Umbilical cord (tissue), 2 donors: Measurements from ENCODE around the gene OXSR1. TPM values are rescaled to one million over a fixed set of nuclear protein-coding genes. Genes with fewer than 3 reads are reported as not detected.

ENCODE experiments used
- DNase-seq: peaks from one replicate; pipeline ENCODE4 v3.0.0-alpha.2; 2015; ENCODE audit warnings: low spot score
- total RNA-seq: library from RNA; depleted of rRNA; stranded (reverse); fragments of >200 nt; gene quantifications from one replicate; pipeline ENCODE4 v1.2.3, GENCODE V29; 2014; ENCODE audit warnings: low replicate concordance; ENCODE audit not compliant: insufficient read depth

The OXSR1 gene
- total RNA-seq = 56.6 TPM

DNA sequence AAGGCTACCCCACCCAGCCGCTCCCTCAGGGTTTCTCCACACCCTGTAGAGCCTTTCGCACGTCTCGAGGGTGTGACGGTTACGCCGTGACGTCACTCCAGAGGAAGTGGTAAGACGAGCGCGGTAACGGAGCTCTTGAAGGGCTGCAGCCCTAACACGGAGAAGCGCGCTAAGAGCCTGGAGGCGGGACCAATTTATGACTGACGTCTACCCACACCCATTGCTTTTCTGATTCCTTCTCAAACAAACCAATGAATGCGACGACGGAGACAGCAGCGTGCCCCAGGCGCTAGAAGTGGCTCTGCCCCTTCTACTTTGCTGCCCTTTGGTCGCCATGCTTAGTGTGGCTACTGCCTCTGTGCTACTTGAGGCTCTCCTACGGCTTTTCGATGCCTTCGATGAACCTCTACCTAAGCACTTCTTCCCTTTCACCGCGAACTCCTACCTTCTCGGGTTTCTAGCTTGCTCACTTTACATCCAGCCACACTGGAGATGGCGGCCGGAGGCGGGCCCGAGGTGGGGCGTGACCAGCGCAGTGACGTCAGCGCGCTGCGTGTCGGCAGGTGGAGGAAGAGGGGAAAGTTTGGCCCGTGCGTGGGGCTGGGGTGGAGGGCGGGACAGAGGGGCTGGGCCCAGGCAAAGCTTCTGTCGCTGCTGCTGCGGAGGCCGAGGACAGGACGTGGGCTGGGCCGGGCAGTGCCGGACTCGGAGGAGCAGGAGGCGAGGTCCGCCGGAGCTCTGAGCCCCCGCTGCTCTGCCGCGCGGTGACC is at the start of gene OXSR1:
TSS of gene OXSR1 (plus strand) at position 586 of the 770 bp plus-strand sequence. CDS start 340 bp downstream, outside the sequence.
- DNase-seq = peak; percentile 100

GRCh38 chr3:38115645-38116427 is 49.5 kb upstream of the OXSR1 start:
- no peak for DNase-seq

GRCh38 chr3:38116471-38117162 is 48.7 kb upstream of the OXSR1 start:
- DNase-seq = no peak

DNA sequence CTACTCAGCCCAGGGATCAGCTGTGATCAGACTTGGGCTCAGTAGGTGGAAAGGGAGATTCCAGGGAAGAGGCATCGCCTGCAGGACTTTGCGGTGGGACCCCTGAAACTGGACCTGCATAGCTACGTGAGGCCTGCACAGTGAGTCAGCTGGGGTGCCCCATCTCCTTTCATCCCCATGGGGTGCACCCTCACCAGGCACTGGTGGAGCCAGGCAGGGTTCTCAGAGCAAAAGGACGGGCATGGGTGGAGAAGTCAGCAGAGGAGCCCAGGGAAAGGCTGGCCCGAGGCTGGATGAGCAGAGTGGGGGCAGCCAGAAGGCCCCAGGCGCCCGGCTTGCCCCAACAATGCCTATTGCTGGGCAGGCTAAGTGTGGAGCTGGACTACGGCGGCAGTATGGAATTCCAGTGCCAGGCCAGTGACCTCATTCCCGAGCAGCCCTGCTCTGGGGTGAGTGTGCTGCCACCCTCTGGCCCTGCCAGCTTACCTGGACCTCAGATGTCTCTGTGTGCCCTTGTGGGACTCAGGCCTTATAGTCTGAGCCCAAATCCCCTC is 48.1 kb upstream of the OXSR1 start:
- DNase-seq = no peak

- peak; percentile 33 for DNase-seq
Measured at GRCh38 chr3:38117748-38118420, 47.5 kb upstream of the OXSR1 start.

GRCh38 chr3:38118421-38119247 is 46.7 kb upstream of the OXSR1 start:
- no peak for DNase-seq

- DNase-seq = no peak
Measured at GRCh38 chr3:38119248-38119544, 46.1 kb upstream of the OXSR1 start.

- no peak for DNase-seq
Measured at GRCh38 chr3:38119821-38120692, 45.3 kb upstream of the OXSR1 start.

- DNase-seq = no peak
Measured at GRCh38 chr3:38120693-38121450, 44.5 kb upstream of the OXSR1 start.

- DNase-seq = no peak
Measured at GRCh38 chr3:38121451-38121831, 43.9 kb upstream of the OXSR1 start.

DNA sequence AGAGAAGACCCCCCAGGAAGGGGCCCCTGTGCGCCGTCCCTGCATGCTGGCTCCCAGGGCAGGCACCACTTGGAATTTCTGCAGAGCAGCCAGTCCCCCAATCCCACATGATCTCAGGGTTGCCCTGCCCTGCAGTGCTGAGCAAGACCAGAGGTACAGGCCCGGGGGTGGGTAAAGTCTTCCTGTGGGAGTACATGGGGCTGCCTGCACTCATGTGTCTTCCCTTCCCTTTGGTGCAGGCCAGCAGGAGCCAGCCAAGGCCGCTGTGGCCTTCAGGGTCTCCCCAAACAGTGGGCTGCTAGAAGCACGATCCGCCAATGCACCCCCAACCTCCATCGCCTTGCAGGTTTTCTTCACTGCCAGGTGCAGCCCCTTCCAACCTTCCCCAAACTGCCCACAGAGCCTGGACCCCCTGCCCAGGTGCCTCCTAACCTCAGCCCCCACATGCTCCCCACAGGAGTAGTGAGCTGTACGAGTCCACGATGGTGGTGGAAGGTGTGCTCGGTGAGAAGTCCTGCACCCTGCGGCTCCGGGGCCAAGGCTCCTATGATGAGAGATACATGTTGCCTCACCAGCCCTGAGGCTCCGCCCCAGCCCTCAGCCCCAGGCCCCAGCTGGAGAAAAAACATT is 43.4 kb upstream of the OXSR1 start:
- no peak for DNase-seq

DNA sequence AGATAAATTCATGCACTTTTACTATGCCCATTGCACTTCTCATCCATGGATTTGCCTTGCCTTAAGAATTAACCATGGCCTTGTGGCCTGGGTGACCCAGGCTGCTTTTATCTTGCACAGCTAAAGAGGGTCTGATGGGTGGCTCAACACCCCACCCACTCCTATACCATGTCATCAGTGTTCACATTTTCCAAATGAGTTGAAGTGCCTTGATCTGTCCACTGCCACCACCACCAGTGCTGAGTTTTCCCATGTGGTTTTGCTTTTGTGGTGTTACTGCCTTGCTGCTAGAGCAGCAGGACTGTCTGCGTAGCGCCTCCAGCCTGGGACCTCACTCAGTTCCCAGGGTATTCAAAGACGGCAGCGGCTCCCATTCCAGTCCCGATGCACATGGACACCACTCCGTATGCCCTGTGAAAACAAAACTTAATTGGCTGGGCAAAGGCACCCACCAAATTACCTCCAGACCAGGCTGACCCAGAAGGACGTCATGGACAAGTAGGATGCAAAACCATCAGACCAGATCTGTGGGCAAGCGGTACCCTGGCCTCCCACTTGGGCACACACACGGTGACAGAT is 42.5 kb upstream of the OXSR1 start:
- no peak for DNase-seq

DNA sequence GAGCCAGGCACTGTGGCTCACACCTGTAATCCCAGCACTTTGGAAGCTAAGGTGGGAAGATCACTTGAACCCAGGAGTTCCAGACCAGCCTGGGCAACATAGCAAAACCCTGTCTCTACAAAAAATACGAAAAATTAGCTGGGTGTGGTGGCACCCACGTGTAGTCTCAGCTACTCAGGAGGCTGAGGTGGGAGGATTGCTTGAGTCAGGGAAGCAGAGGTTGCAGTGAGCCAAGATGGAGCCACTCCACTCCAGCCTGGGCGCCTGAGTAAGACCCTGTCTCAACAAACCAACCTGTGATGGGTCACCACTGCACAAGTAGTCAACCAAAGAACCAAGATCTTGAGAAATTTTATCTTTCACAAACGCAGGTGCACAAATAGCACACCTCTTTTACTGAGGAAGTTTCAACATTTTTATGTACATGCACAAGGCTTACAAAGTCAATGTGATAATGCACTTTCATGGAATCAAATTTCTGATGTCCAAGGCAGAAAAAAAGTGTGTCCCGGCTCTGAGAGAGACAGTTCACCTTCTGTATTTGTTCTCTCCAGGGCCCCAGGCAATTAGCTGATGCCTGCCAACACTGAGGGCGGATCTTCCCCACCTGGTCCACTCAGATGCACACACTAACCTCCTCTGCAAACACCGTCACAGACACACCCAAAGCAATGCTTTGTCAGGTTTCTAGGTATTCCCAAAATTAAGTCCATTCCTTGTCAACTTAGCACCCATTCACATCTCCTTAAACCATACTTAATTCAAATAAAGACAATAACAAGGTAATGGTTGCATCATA is 40.8 kb upstream of the OXSR1 start:
- no peak for DNase-seq

- DNase-seq = no peak
Measured at GRCh38 chr3:38125305-38126120, 39.8 kb upstream of the OXSR1 start.

DNA sequence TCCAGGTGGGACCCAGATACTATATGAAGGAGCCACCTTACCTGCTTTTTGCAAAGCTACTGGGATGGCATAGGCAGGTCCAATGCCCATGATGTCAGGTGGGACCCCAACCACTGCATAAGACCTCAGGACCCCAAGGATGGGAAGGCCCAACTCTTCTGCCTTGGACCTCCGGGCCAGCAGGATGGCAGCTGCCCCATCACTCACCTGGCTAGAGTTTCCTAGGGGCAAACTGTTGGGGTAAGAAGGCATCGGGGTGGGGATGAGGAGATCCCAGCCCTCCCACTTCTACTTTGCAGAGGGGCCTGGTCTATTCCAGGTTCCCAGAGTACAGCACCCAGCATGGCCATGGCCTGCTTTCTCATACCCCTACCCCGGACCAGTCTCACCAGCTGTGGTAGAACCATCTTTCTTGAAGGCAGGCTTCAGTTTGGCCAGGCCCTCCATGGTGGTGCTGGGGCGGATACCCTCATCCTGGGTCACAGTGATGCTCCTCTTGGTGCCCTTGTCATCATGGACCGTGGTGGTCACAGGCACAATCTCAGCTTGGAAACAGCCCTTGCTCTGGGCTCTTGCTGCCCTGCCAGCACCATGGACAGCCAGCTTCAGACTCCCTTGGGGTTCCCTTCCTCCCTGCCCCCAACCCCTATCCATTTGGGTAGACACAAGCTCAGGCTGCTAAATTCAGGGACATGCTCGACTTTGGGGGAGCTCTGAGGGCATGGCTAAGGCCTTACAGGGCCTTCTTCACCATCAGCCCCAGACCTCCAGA is 39.0 kb upstream of the OXSR1 start:
- DNase-seq = no peak
